Measurements from ENCODE around the gene NOTCH4. TPM values are rescaled to one million over a fixed set of nuclear protein-coding genes. Genes with fewer than 3 reads are reported as not detected.

NOTCH4 gene
- total RNA-seq, 1 experiment from 2014 or later = 5.7 TPM

GRCh38 chr6:32156891-32157290, 67.0 kb downstream of the NOTCH4 start:
- peaks cover 29% of the 10 kb centered on the region for H3K36me3 Mint-ChIP-seq (ENCODE audit: insufficient read depth, unreplicated experiment)
- H3K9me3 Mint-ChIP-seq (ENCODE audit: low read depth, unreplicated experiment) = no peaks in the 10 kb centered on the region
- CTCF ChIA-PET = interaction anchor here (0.7 kb wide), 1 partner anchor 219 kb away, joined by 3 read pairs; no protein-coding TSS in a partner anchor
- peaks cover 22% of the 10 kb centered on the region for H3K4me1 Mint-ChIP-seq (ENCODE audit: low read depth, unreplicated experiment)
- no peak for DNase-seq
- no peak overlapping the region for H3K4me3 Mint-ChIP-seq (ENCODE audit: low read depth, unreplicated experiment)
- H3K27me3 Mint-ChIP-seq (ENCODE audit: unreplicated experiment) = no peaks in the 10 kb centered on the region
- TF ChIP-seq CTCF (IDR thresholded peaks at IDR 0.05; ENCODE audit: unreplicated experiment) = no peak
- no TSS peak for BruUV-seq (replicated peaks)
- intact Hi-C loops (cut with micrococcal nuclease; ENCODE audit: unreplicated experiment) = no loop called here
- H3K27ac Mint-ChIP-seq (ENCODE audit: unreplicated experiment) = no peak overlapping the region

- no peaks in the 10 kb centered on the region for H3K27me3 Mint-ChIP-seq (ENCODE audit: unreplicated experiment)
- no peaks in the 10 kb centered on the region for H3K9me3 Mint-ChIP-seq (ENCODE audit: low read depth, unreplicated experiment)
- CTCF ChIA-PET = interaction anchor here (0.7 to 1.3 kb wide), 8 partner anchors 25 to 67 kb away, joined by 3 to 12 read pairs (median 4); partner anchors contain the start of genes ATF6B, FKBPL and PBX2
- peak overlapping the region; percentile 94 for H3K4me3 Mint-ChIP-seq (ENCODE audit: low read depth, unreplicated experiment)
- peaks cover 22% of the 10 kb centered on the region for H3K4me1 Mint-ChIP-seq (ENCODE audit: low read depth, unreplicated experiment)
- peaks cover 29% of the 10 kb centered on the region for H3K36me3 Mint-ChIP-seq (ENCODE audit: insufficient read depth, unreplicated experiment)
- DNase-seq = peak; percentile 88
- peak overlapping the region; percentile 52 for H3K27ac Mint-ChIP-seq (ENCODE audit: unreplicated experiment)
- peak; percentile 80 for TF ChIP-seq CTCF (IDR thresholded peaks at IDR 0.05; ENCODE audit: unreplicated experiment)
- no TSS peak for BruUV-seq (replicated peaks)
- intact Hi-C loops (cut with micrococcal nuclease; ENCODE audit: unreplicated experiment) = loop anchor here (1.0 kb wide), 1 partner anchor 35 kb away; no protein-coding TSS in a partner anchor
These were observed 69.2 kb downstream of the NOTCH4 start for GRCh38 chr6:32154514-32155161.

GRCh38 chr6:32153564-32154513, 70.0 kb downstream of the NOTCH4 start, which contains the start of gene PPT2:
PPT2 (plus strand) TSS chr6:32154141; CDS start chr6:32154595, 454 bp downstream.
- Mint-ChIP-seq H3K9me3 (ENCODE audit: low read depth, unreplicated experiment) (no peaks in the 10 kb centered on the region), H3K27me3 (ENCODE audit: unreplicated experiment) (no peaks in the 10 kb centered on the region), H3K27ac (ENCODE audit: unreplicated experiment) (peak within 1 kb of the TSS; percentile 52), H3K4me1 (ENCODE audit: low read depth, unreplicated experiment) (peaks cover 22% of the 10 kb centered on the region), H3K36me3 (ENCODE audit: insufficient read depth, unreplicated experiment) (peaks cover 29% of the 10 kb centered on the region), H3K4me3 (ENCODE audit: low read depth, unreplicated experiment) (peak within 1 kb of the TSS; percentile 94)
- intact Hi-C loops (cut with micrococcal nuclease; ENCODE audit: unreplicated experiment) = loop anchor here (1.0 kb wide), 1 partner anchor 35 kb away; no protein-coding TSS in a partner anchor
- TSS peak; percentile 54 for BruUV-seq (replicated peaks)
- CTCF ChIA-PET = interaction anchor here (0.6 to 1.3 kb wide), 8 partner anchors 24 to 307 kb away, joined by 3 to 12 read pairs (median 4); partner anchors contain the start of genes ATF6B, FKBPL and PBX2
- peak; percentile 87 for DNase-seq
- TF ChIP-seq CTCF (IDR thresholded peaks at IDR 0.05; ENCODE audit: unreplicated experiment) = no peak

- CTCF ChIA-PET = interaction anchor here (0.6 kb wide), 1 partner anchor 306 kb away, joined by 4 read pairs; no protein-coding TSS in a partner anchor
- intact Hi-C loops (cut with micrococcal nuclease; ENCODE audit: unreplicated experiment) = no loop called here
- H3K4me1 Mint-ChIP-seq (ENCODE audit: low read depth, unreplicated experiment) = peaks cover 22% of the 10 kb centered on the region
- no peaks in the 10 kb centered on the region for H3K27me3 Mint-ChIP-seq (ENCODE audit: unreplicated experiment)
- H3K27ac Mint-ChIP-seq (ENCODE audit: unreplicated experiment) = peak overlapping the region; percentile 24
- H3K9me3 Mint-ChIP-seq (ENCODE audit: low read depth, unreplicated experiment) = peaks cover 2% of the 10 kb centered on the region
- peaks cover 23% of the 10 kb centered on the region for H3K36me3 Mint-ChIP-seq (ENCODE audit: insufficient read depth, unreplicated experiment)
- BruUV-seq (replicated peaks) = no TSS peak
- peak overlapping the region; percentile 94 for H3K4me3 Mint-ChIP-seq (ENCODE audit: low read depth, unreplicated experiment)
- no peak for TF ChIP-seq CTCF (IDR thresholded peaks at IDR 0.05; ENCODE audit: unreplicated experiment)
- no peak for DNase-seq
These were observed 70.9 kb downstream of the NOTCH4 start for GRCh38 chr6:32152769-32153563.

All from Calu3 (cell line).